Gastroesophageal sphincter (tissue), 4 donors: ENCODE results near the gene BORCS6. TPM values are rescaled to one million over a fixed set of nuclear protein-coding genes. Genes with fewer than 3 reads are reported as not detected.

Source experiments
- ATAC-seq: fragments of 150-250 bp; one replicate; pipeline ENCODE4 v1.9.1; 2016; ENCODE audit warnings: mild to moderate bottlenecking, moderate library complexity
- H3K27ac ChIP-seq, 4 donors: fragments of 200-600 bp; sonication (generic) in 3 of 4; 1 replicate in 3 of 4; 2 replicates in 1 of 4; pipeline ENCODE4 v1.5.1; 2016 to 2019
- H3K27me3 ChIP-seq: fragments of 200-600 bp; sonication (generic); one replicate; pipeline ENCODE4 v1.5.1; 2019
- H3K36me3 ChIP-seq, 2 donors: fragments of 200-600 bp; sonication (generic); one replicate each; pipeline ENCODE4 v1.5.1; 2019; ENCODE audit warnings: control low read depth in 1 of 2
- H3K4me1 ChIP-seq, 3 donors: fragments of 200-600 bp; sonication (generic); 1 replicate in 2 of 3; 2 replicates in 1 of 3; pipeline ENCODE4 v1.5.1; 2016 to 2019; ENCODE audit warnings: control low read depth in 2 of 3
- H3K4me3 ChIP-seq, 2 donors: fragments of 200-600 bp; sonication (generic); one replicate each; pipeline ENCODE4 v1.5.1; 2019; ENCODE audit warnings: mild to moderate bottlenecking in 1 of 2, moderate library complexity in 1 of 2
- H3K9me3 ChIP-seq, 3 donors: fragments of 200-600 bp; sonication (generic); one replicate each; pipeline ENCODE4 v1.5.1; 2017 to 2019; ENCODE audit warnings: control low read depth in 2 of 3
- EP300 ChIP-seq: sonication (generic); formaldehyde crosslinking; IDR thresholded peaks from one replicate; pipeline ENCODE4 v1.6.1; 2017; ENCODE audit warnings: antibody characterized with exemption, mild to moderate bottlenecking
- POLR2A ChIP-seq, 2 donors: fragments of 450-650 bp; IDR thresholded peaks; one replicate each; pipeline ENCODE4 v1.6.1; 2017; ENCODE audit warnings: antibody characterized with exemption in 2 of 2, mild to moderate bottlenecking in 2 of 2, moderate library complexity in 1 of 2
- POLR2AphosphoS5 ChIP-seq: sonication (generic); formaldehyde crosslinking; IDR thresholded peaks from one replicate; pipeline ENCODE4 v1.6.1; 2017; ENCODE audit warnings: antibody characterized with exemption
- WGBS, 2 donors: methylation state at CpG; one replicate each; pipeline ENCODE4 v1.1.5; 2018; ENCODE audit warnings: low coverage in 1 of 2; 5-methylcytosine and 5-hydroxymethylcytosine counted together
- total RNA-seq, 4 donors: library from RNA; depleted of rRNA; stranded (reverse); fragments of >200 nt; gene quantifications; one replicate each; pipeline ENCODE4 v1.1.0, GENCODE V29; 2016
- TF ChIP-seq, protein P1 (sequence below), 4 experiments: fragments of 200-600 bp in 2 of 4; fragments of 450-650 bp in 2 of 4; sonication (generic) in 1 of 4; IDR thresholded peaks; one replicate each; pipeline ENCODE4 v1.5.1; 2017 to 2019; ENCODE audit warnings: antibody characterized with exemption in 4 of 4, mild to moderate bottlenecking in 2 of 4, moderate library complexity in 2 of 4

BORCS6 gene
- total RNA-seq, 4 donors from 2014 or later, result 8.1 to 16.1 (median 12.4) TPM

DNA sequence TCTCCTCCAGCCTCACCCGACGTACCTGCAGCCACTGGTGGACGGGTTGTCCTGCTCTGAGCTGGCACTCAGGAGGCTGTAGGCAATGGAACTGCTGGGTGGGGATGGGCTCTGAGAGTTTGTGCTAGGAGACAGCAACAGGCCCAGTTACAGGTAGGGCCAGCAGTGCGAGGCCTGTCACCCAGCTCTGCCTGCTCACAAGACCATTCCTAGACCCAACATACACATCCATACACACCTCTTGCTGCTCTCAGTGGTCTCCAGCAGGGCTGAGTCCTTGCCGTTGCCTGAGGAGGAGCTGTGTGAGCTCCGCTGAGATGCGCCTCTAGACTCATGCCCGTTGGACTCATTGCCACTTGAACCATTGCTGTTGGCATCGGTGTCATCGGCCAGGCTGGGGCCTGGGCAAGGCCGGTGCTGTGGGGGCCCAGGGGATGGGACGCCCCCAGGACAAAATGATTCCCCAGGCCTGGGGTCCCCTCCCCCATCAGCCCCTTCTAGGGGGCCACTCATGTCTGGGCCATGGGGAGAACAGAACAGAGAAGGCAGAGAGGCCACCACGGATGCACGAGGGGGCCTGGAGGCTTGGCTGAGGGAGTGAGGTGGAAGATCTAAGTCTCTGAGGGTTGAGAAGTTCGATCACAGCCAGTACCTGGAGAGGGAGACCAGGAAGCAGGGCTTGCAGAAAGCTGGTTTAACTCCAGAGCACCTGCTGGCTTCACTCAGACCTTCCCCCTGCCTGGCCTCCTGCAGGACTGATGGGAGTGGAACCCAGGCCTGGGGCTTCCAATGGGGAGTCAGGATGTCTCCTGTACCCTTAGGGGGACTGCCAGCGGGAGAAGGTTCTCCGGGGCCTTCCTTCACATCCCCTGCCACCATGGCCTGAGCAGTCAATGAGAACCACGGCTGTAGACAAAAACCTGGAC, 39.5 kb downstream of the BORCS6 start:
- ATAC-seq, result no peak
- peaks cover 12 to 62% of the 10 kb centered on the region in 2 donors for H3K36me3 ChIP-seq
- no peaks in the 10 kb centered on the region for H3K27me3 ChIP-seq
- WGBS, 2 donors, result 0% methylated on average over 2 of the region's 18 CpGs; no CpG with 5 or more reads in 1 of the 2 donors
- peaks cover 0 to 70% (median 29%) of the 10 kb centered on the region in 3 donors for H3K4me1 ChIP-seq
- H3K4me3 ChIP-seq, result peak overlapping the region; percentile 77 to 79
- no peaks in the 10 kb centered on the region for H3K9me3 ChIP-seq
- peak; percentile 35 for TF ChIP-seq POLR2AphosphoS5
- TF ChIP-seq, protein P1, sequence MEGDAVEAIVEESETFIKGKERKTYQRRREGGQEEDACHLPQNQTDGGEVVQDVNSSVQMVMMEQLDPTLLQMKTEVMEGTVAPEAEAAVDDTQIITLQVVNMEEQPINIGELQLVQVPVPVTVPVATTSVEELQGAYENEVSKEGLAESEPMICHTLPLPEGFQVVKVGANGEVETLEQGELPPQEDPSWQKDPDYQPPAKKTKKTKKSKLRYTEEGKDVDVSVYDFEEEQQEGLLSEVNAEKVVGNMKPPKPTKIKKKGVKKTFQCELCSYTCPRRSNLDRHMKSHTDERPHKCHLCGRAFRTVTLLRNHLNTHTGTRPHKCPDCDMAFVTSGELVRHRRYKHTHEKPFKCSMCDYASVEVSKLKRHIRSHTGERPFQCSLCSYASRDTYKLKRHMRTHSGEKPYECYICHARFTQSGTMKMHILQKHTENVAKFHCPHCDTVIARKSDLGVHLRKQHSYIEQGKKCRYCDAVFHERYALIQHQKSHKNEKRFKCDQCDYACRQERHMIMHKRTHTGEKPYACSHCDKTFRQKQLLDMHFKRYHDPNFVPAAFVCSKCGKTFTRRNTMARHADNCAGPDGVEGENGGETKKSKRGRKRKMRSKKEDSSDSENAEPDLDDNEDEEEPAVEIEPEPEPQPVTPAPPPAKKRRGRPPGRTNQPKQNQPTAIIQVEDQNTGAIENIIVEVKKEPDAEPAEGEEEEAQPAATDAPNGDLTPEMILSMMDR (IDR thresholded peaks at IDR 0.05), result no peak
- H3K27ac ChIP-seq, result peak overlapping the region; percentile 98 to 100 (median 99)

DNA sequence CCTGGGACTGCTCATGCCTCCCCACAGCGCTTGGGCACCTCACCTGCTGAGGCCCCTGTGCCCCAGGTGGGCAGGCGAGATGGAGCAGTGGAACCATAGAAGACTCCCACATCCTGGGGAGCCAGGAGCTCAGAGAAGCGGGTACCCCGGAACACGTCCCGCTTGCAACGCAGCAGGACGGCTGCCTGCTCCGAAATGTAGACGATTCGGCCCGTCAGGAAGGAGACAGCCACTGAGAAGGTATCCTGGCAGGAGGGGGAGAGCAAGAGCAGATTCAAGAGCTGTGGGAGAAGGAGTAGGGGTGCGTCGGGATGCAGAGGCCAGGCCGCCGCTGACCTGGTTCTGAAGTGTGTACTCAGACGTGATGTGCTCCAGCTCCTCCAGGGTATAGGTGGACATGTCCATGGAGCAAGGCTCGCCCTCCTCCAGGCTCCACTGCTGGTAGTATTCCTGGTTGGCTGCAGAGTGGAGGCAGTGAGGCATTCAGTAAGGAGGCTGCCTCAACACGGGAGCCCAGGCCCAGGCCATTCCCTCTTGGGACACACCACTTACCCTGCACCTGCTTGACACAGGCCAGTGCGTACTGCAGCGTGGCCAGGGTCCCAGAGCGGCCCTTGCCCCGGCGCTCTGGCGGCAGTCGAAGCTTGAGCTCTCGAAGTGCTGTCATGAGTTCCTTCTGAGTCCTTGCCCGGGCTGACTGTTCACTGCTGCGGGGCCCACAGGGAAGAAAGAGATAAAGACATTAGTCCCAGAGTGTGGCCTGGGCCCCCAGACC, 40.4 kb downstream of the BORCS6 start:
- Histone ChIP-seq H3K36me3 (peaks cover 12 to 71% of the 10 kb centered on the region in 2 donors), H3K27ac (peak overlapping the region in 3 of 4 donors; percentile 99 to 100 (median 99)), H3K4me1 (peaks cover 0 to 78% (median 29%) of the 10 kb centered on the region in 3 donors), H3K27me3 (no peaks in the 10 kb centered on the region), H3K9me3 (no peaks in the 10 kb centered on the region), H3K4me3 (peak overlapping the region in 1 of 2 donors; percentile 79)
- WGBS, 2 donors, result 73 to 100% methylated on average over 1 to 9 of the region's 29 CpGs
- no peak for ATAC-seq
- peak; percentile 24 for TF ChIP-seq POLR2AphosphoS5
- peak in 1 of 2 donors; percentile 19 for TF ChIP-seq POLR2A (IDR thresholded peaks at IDR 0.05)
- TF ChIP-seq, protein P1 (IDR thresholded peaks at IDR 0.05), result no peak
- no peak for TF ChIP-seq EP300

DNA sequence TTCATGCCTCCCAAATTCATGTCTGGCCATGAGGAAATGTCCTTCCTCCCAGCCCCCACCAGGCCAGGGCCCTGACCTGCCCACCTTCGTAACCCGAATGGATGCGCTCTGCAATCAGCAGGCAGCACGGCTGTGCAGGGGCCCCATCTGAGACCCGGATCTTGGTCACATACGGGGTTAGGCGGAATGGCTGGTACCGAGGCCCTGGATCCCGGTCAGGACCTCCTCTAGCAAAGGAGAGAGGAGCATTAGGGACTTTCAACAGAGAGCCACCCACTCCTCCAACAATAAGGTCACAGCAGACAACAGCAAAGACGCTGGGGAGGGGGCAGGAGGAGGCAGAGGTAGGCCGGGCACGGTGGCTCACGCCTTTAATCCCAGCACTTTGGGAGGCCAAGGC, 41.4 kb downstream of the BORCS6 start:
- Histone ChIP-seq H3K36me3 (peaks cover 12 to 81% of the 10 kb centered on the region in 2 donors), H3K4me1 (peaks cover 0 to 86% (median 29%) of the 10 kb centered on the region in 3 donors), H3K27me3 (no peaks in the 10 kb centered on the region), H3K9me3 (no peaks in the 10 kb centered on the region), H3K4me3 (no peak overlapping the region), H3K27ac (peak overlapping the region in 3 of 4 donors; percentile 99 to 100 (median 99))
- ATAC-seq, result no peak
- WGBS, 2 donors, result 60% methylated on average over 1 of the region's 13 CpGs; no CpG with 5 or more reads in 1 of the 2 donors
- TF ChIP-seq EP300, result no peak
- no peak for TF ChIP-seq POLR2A (IDR thresholded peaks at IDR 0.05)

DNA sequence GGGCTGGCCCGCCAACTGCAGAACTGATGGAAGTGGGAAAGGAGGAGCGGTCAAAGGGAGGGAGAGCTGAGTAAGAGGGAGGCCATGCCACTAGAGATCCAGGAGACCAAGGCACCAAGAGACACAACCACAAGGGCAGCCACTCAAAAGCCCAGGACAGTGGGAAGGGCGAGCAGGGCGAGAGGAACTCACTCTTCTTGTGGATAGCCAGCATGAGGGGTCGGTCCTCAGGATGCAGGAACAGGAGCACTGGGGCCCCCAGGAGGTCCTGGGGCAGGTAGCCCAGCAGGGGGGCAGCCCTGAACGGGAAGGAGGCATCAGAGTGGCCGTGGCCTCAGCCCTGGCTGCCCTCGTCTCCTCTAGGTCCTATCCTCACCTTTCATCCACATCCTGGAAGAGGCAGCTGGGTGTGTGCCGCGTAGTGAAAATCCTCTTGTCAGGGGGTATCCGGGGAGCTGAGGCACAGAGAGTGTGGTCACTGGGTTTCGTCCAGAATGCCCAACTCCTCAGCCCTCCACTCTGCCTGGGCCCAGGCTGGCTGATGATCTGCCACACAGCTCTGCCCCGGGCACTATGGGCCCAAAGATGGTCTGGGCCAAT, 42.1 kb downstream of the BORCS6 start:
- Histone ChIP-seq H3K27ac (peak overlapping the region; percentile 4 to 100 (median 99)), H3K4me1 (peaks cover 0 to 86% (median 24%) of the 10 kb centered on the region in 3 donors), H3K9me3 (no peaks in the 10 kb centered on the region), H3K36me3 (peaks cover 12 to 83% of the 10 kb centered on the region in 2 donors), H3K4me3 (no peak overlapping the region), H3K27me3 (no peaks in the 10 kb centered on the region)
- ATAC-seq, result no peak
- WGBS, 2 donors, result 90 to 93% methylated on average over 2 to 5 of the region's 13 CpGs
- TF ChIP-seq EP300 (no peak), POLR2AphosphoS5 (no peak), POLR2A (IDR thresholded peaks at IDR 0.05) (no peak)
- TF ChIP-seq, protein P1 (IDR thresholded peaks at IDR 0.05), result no peak
